Activated T-cell treated with anti-CD3 and anti-CD28 coated beads, Interleukin-2, amount 50 U/mL, for 4 hours (primary cell): Measurements from ENCODE around the gene CLPTM1L. TPM values are rescaled to one million over a fixed set of nuclear protein-coding genes. Genes with fewer than 3 reads are reported as not detected.
"Not testable (repeated sequence)": the region's sequence is repeated elsewhere in the genome, so short reads cannot be mapped to it uniquely, and the experiment has no call there.

ENCODE experiments used
- ATAC-seq, 2 donors: fragments of 200-7000 bp; cut with Tn5 transposase; one replicate each; pipeline ENCODE4 v1.10.0; 2021
- DNase-seq: peaks from one replicate; pipeline ENCODE4 v3.0.0-alpha.2; 2020
- H3K27me3 Mint-ChIP-seq: one replicate; pipeline ENCODE4 v1.8.0; 2021; ENCODE audit warnings: low read depth, mixed read lengths
- H3K36me3 Mint-ChIP-seq: one replicate; pipeline ENCODE4 v1.8.0; 2022; ENCODE audit warnings: mixed read lengths; ENCODE audit not compliant: insufficient read depth
- H3K4me1 Mint-ChIP-seq: one replicate; pipeline ENCODE4 v1.8.0; 2021; ENCODE audit warnings: low read depth, mixed read lengths
- H3K4me3 Mint-ChIP-seq: one replicate; pipeline ENCODE4 v1.8.0; 2021; ENCODE audit warnings: mild to moderate bottlenecking, moderate library complexity, mixed read lengths
- H3K9me3 Mint-ChIP-seq: one replicate; pipeline ENCODE4 v1.8.0; 2021; ENCODE audit warnings: mixed read lengths
- total RNA-seq, 3 donors: library from RNA; stranded (reverse); gene quantifications; one replicate each; pipeline ENCODE4 v1.2.1, GENCODE V29; 2021

CLPTM1L gene
- total RNA-seq, 3 donors from 2014 or later: 143 to 150 (median 145) TPM

DNA sequence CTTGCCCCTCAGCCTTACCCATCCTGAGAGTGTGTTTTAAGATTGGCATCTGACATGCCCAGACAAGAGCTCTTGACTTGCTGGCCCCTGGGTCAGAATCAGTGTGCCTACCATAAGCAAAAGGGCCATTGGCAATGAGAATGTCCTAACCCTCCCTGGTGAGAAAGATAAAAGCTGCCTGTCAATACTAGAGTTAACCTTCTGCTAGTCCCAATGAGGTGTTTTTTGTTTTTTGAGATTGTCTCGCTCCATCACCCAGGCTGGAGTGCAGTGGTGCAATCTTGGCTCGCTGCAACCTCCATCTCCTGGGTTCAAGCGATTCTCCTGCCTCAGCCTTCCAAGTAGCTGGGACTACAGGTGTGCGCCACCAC, 27.1 kb upstream of the CLPTM1L start:
- not testable (repeated sequence) for H3K36me3 Mint-ChIP-seq, H3K4me1 Mint-ChIP-seq, ATAC-seq, H3K9me3 Mint-ChIP-seq, H3K4me3 Mint-ChIP-seq, DNase-seq, H3K27me3 Mint-ChIP-seq

DNA sequence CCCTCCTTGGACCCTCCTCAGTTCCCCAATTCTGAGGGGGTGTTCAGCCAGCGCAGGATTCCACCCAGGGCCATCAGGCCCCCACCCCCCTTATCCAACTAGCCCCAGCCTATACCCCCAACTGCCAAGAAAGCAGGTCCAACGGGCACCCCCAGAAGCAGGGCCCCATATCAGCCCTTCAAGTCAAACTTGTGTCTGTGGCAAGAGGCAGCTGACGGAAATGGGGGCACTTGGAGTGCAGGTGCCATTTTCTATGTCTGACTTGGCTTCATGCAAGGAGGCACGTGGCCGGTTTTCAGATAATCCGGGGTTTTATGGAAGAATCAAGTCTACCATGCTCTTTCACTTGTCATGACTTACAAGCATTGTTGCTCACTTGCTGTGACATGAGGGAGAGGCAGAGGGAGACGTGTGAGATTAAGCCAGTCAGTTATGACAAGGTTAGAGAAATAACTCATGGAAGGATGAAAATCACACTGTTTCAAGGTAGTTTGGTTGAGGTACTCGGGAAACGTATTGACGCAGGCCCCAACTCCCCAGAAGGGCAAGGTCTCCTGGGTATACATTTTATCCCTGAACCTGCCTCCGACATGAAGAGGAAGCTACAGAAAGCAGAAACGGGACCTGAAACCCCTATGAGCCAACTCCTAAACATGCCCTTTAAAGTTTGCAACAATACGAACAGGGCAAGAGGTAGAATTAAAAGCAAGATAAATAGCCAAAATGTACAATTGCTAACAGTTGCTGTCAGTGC, 26.5 kb upstream of the CLPTM1L start:
- H3K4me3 Mint-ChIP-seq: no peak overlapping the region
- DNase-seq: no peak
- no peaks in the 10 kb centered on the region for H3K36me3 Mint-ChIP-seq
- H3K4me1 Mint-ChIP-seq: peaks cover 4% of the 10 kb centered on the region
- ATAC-seq: no peak
- peaks cover 9% of the 10 kb centered on the region for H3K27me3 Mint-ChIP-seq
- no peaks in the 10 kb centered on the region for H3K9me3 Mint-ChIP-seq

DNA sequence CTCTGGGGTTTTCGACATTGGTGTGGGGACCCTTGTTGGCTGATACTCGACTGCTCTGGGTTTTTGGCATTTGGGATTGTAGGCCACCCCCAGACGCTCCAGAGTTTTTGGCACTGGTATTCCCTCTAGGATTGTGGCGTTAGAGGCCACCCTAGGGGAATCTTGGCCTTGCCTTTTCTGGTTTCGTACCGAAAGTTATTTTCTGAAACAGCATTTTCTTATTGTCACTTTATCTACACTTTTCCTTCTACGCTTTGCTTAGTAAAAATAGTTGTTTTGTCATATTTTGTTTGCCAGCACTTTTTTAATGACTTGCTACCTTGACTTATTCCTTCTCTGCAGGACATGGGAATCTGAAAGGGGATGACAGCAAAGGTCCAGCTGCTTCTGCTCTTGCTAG, 25.1 kb upstream of the CLPTM1L start:
- H3K36me3 Mint-ChIP-seq: no peaks in the 10 kb centered on the region
- H3K4me3 Mint-ChIP-seq: no peak overlapping the region
- H3K4me1 Mint-ChIP-seq: peaks cover 6% of the 10 kb centered on the region
- peaks cover 11% of the 10 kb centered on the region for H3K27me3 Mint-ChIP-seq
- no peak for ATAC-seq
- DNase-seq: no peak
- H3K9me3 Mint-ChIP-seq: no peaks in the 10 kb centered on the region

DNA sequence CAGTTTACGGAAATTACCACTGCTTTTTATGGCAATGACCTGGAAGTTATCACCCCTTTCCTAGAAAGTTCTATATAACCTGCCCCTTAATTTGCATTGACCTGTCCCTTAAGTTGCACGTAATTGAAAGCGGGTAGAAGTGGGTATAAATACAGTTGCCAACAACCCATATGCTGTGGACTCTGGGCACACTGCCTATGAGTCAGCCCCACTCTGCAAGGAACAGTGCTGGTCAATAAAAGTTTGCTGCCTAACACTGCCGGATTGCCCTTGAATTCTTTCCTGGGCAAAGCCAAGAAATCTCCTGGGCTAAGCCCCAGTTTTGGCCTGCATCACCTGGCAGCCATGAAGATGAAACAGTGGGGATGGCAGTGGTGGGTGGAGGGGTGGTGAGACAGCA, 23.9 kb upstream of the CLPTM1L start:
- Mint-ChIP-seq H3K4me3 (no peak overlapping the region), H3K9me3 (no peaks in the 10 kb centered on the region), H3K4me1 (peaks cover 2% of the 10 kb centered on the region), H3K36me3 (no peaks in the 10 kb centered on the region), H3K27me3 (peaks cover 19% of the 10 kb centered on the region)
- DNase-seq (no peak), ATAC-seq (no peak)

DNA sequence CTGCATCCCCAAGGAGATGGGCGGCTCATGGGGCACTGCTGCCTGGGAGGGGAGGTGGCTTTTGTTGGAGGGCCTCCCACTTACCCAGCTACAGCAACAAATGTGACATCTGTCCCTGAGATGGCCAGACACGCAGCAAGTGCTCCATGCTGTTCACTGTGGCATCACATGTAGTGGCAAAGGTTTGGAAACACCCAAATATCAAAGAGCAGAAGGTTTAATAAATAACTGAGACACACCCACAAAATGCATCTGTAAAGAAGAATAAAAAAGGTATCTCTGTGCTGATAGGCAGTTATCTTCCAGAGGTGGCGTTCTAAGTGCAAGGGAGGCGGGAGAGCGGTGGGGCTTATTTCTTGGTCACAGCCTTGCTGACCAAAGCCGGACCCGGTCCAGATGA, 23.3 kb upstream of the CLPTM1L start:
- Mint-ChIP-seq H3K4me1 (peaks cover 2% of the 10 kb centered on the region), H3K4me3 (no peak overlapping the region), H3K9me3 (no peaks in the 10 kb centered on the region), H3K36me3 (no peaks in the 10 kb centered on the region), H3K27me3 (peaks cover 24% of the 10 kb centered on the region)
- no peak for DNase-seq
- ATAC-seq: no peak

DNA sequence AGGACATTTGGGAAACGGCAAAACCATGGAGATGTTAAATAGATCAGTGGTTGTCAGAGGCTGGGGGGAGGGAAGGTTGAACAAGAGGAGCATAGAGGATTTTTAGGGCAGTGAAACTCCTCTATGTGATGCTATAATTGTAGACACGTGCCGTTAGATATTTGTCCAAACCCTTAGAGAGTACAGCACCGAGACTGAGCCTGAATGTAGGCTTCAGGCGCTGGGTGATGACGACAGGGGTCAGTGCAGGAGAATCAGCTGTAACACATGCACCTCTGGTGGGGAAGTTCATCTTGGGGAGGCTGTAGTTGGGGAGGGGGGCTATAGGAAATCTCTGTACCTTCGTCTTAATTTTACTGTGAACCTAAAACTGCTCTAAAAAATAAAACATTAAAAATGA, 22.2 kb upstream of the CLPTM1L start:
- Mint-ChIP-seq H3K27me3 (peaks cover 29% of the 10 kb centered on the region), H3K4me3 (no peak overlapping the region), H3K36me3 (no peaks in the 10 kb centered on the region), H3K9me3 (no peaks in the 10 kb centered on the region), H3K4me1 (peaks cover 2% of the 10 kb centered on the region)
- DNase-seq (no peak), ATAC-seq (no peak)

DNA sequence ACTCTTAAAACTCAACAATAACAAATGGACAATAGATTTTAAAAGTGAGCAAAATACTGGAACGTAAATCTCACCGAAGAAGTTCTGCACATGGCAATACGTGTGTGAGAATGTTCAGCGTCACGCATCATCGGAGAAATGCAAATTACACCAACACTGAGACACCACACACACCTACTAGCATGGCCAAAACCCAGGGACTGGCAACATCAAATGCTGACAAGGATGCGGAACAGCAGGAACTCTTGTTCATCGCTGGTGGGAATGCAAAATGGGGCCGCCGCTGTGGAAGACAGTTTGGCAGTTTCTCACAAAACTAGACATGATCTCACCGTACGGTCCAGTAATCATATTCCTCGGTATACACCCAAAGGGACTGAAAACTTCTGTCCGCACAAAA, 21.6 kb upstream of the CLPTM1L start:
- DNase-seq (no peak), ATAC-seq (no peak)
- H3K4me1 Mint-ChIP-seq: peaks cover 2% of the 10 kb centered on the region
- H3K27me3 Mint-ChIP-seq: peaks cover 29% of the 10 kb centered on the region
- no peaks in the 10 kb centered on the region for H3K9me3 Mint-ChIP-seq
- no peak overlapping the region for H3K4me3 Mint-ChIP-seq
- H3K36me3 Mint-ChIP-seq: no peaks in the 10 kb centered on the region

DNA sequence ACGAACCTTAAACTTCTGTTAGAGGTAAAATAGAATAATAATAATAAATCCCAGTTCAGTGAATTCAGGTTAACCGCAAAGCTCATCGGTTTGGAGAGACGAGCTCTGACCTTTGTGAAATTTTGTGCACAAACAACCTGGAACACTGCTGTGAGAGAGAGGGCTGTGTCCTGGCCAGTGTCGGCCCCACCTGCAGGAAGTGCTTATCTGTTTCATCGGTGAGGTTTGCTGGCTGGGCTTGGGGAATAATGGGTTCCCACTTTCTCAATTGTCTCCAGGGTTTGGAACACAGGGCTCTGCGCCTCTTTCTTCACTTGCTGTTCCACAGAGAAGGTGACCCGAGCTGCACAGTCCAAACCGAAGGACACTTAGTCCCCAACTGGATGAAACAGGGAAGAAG, 19.3 kb upstream of the CLPTM1L start:
- H3K9me3 Mint-ChIP-seq: no peaks in the 10 kb centered on the region
- peaks cover 2% of the 10 kb centered on the region for H3K4me1 Mint-ChIP-seq
- DNase-seq (no peak), ATAC-seq (no peak)
- no peaks in the 10 kb centered on the region for H3K36me3 Mint-ChIP-seq
- H3K27me3 Mint-ChIP-seq: peaks cover 41% of the 10 kb centered on the region
- H3K4me3 Mint-ChIP-seq: no peak overlapping the region

DNA sequence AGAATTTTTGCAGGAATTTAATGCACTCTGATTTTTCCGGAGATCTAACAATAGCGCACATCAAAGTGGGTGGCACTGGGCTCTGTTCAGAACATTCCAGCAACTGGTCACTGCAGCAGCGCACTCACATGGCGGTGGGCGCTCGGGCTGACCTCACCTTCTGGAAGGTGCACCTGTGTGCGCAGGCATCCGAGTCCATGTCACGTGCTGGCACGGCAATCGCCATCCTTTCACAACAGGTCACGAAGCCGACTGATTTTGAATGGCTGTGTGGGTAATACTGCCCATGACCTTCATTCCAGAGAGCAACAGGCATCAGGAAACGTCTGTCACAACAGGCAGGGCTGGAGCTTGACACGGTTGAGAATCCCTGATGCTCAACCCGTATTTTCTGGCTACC, 18.7 kb upstream of the CLPTM1L start:
- H3K4me3 Mint-ChIP-seq: no peak overlapping the region
- DNase-seq: no peak
- H3K27me3 Mint-ChIP-seq: peaks cover 41% of the 10 kb centered on the region
- ATAC-seq: no peak
- H3K4me1 Mint-ChIP-seq: peaks cover 2% of the 10 kb centered on the region
- no peaks in the 10 kb centered on the region for H3K9me3 Mint-ChIP-seq
- H3K36me3 Mint-ChIP-seq: no peaks in the 10 kb centered on the region

DNA sequence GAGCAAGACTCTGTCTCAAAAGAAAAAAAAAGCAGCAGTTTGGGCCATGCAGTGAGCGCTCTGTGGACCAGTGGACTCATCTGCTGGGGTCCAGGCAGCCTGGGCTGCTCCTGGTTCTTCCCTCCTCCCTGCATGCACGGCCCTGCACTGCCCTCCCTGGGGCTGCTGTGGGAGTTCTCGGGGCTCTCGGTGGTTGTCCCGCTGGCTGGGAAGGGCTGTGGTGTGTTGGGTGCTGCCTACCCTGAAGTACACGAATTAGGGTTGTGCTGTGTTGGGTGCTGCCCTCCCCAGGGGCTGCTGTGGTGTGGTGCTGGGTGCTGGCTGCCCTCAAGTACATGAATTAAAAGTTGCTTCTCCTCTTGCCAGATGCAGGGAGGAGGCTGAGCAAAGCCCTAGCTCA, 18.3 kb upstream of the CLPTM1L start:
- no peak overlapping the region for H3K4me3 Mint-ChIP-seq

DNA sequence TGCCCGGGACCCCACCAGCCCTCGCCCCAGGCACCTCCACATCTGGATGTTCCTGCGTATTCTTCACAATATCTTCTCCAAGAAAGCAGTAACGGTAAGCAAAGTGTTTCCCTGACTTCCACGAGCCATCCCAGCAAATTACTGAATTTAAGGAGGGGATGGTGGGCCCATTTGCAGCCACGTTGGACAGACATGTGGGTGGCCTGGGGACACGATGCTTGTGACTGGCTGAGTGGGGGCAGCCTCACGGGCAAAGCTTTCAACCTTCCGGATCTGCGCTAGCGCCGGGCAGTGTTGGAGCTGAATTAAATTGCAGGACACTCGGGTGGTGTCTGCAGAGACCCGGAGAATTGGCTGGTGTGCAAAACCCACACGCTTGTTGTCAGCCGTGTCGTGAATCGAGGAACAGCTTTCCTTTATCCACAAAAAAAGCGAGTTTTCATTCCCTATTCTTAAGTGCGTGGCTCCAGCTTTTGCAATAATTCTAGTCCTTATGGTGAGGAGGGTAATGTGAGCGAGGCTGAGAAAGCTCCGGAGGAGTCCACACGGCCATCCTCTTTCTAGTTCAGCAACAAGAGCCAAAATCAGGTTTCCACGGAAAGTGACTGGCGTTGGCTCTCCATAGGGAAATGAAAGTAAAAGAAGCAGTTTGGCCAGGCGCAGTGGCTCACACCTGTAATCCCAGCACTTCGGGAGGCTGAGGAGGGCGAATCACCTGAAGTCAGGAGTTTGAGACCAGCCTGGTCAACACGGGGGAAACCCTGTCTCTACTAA, 17.5 kb upstream of the CLPTM1L start:
- no peak for DNase-seq
- Mint-ChIP-seq H3K27me3 (peaks cover 47% of the 10 kb centered on the region), H3K36me3 (no peaks in the 10 kb centered on the region), H3K4me3 (no peak overlapping the region), H3K9me3 (no peaks in the 10 kb centered on the region), H3K4me1 (peaks cover 2% of the 10 kb centered on the region)
- no peak for ATAC-seq

More for the DNA sequence above, 18.3 kb upstream of the CLPTM1L start:
- Mint-ChIP-seq H3K36me3 (no peaks in the 10 kb centered on the region), H3K4me1 (peaks cover 2% of the 10 kb centered on the region), H3K9me3 (no peaks in the 10 kb centered on the region), H3K27me3 (peaks cover 45% of the 10 kb centered on the region)
- ATAC-seq (no peak), DNase-seq (no peak)

DNA sequence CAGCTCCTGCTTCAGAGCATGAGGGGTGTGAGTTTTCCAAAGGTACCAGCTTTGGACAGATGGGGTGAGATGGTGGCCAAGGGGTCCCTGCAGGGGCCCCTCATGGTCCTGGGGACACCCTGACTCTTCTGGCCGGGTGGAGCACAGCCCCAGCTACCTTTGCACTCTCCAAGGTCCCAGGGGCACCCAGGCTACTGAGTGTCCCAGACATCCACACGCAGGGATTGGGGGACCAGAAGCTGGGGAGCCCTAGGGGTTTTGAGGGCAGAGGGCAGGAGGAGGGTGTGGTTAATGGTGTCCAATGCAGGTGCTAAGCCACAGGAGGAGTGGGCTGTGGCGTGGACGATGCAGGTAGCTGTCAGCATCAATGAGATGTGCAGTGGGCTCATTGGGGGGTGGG, 16.0 kb upstream of the CLPTM1L start:
- Mint-ChIP-seq H3K36me3 (no peaks in the 10 kb centered on the region), H3K4me3 (no peak overlapping the region), H3K27me3 (peaks cover 37% of the 10 kb centered on the region), H3K4me1 (no peaks in the 10 kb centered on the region), H3K9me3 (no peaks in the 10 kb centered on the region)
- DNase-seq (no peak), ATAC-seq (no peak)

DNA sequence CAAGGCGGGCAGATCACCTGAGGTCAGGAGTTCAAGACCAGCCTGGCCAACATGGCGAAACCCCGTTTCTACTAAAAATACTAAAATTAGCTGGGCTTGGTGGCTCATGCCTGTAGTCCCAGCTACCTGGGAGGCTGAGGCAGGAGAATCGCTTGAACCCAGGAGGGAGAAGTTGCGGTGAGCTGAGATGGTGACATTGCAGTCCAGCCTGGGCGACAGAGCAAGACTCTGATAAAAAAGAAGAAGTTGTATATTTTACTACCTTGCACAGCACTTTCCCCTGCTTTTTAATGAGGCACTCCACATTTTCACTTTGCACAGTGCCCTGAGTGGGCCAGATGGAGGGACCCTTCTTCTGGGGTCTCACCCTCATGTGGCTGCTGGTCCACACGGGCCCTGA, 15.5 kb upstream of the CLPTM1L start:
- H3K27me3 Mint-ChIP-seq: peaks cover 37% of the 10 kb centered on the region
- ATAC-seq, DNase-seq, H3K9me3 Mint-ChIP-seq, H3K4me3 Mint-ChIP-seq, H3K4me1 Mint-ChIP-seq, H3K36me3 Mint-ChIP-seq: not testable (repeated sequence)

DNA sequence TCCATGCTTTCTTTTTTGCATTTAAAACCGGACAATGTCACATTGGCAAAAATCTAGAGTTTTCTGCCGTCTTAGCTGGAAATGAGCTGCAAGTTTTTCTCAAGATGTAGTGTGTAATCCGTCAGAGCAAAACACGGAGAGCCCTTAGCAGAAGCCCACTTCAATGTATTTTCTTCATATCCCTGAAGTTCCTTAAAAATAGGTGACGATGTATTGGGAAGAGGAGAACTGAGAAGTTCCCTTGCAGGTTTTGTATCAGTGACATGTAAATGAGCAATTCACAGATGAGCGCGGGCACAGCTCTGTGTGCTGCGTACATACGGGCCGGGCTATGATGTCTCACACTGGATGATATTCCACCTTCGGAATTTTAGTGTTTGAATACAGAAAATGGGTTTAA, 14.8 kb upstream of the CLPTM1L start:
- H3K36me3 Mint-ChIP-seq: no peaks in the 10 kb centered on the region
- H3K4me1 Mint-ChIP-seq: no peaks in the 10 kb centered on the region
- peaks cover 36% of the 10 kb centered on the region for H3K27me3 Mint-ChIP-seq
- ATAC-seq: no peak
- no peaks in the 10 kb centered on the region for H3K9me3 Mint-ChIP-seq
- no peak for DNase-seq
- H3K4me3 Mint-ChIP-seq: no peak overlapping the region

DNA sequence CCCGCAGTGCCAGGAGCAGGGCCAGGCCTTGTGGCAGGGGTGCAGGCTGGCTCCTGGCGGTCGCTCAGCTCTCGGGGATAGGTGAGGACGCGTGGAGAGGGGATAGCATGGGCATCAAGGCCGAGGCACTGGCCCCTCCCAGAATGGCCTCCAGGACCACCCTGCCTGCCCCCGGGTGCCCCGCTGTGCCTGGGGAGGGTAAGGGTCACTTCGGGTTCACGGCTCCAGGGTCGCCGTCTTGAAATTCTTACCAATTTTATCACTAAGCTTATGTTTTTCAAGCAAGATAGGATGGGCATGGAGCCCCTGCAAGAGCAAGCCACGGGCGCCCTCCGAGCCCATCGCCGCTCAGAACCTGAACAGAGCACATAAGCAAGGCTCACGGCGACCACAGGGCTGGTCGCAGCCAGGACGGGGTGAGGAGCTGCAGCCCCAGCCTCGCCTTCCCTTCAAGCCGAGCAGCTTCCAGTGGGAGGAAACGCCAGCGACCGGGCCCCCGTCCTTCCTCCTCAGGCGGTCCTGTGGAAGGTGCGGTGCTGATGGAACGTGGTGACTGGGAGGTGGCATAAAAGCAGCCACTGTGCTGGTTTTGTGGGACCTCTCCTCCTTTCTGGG, 14.2 kb upstream of the CLPTM1L start:
- ATAC-seq (no peak), DNase-seq (no peak)
- Mint-ChIP-seq H3K9me3 (no peaks in the 10 kb centered on the region), H3K27me3 (peaks cover 31% of the 10 kb centered on the region), H3K4me1 (no peaks in the 10 kb centered on the region), H3K36me3 (no peaks in the 10 kb centered on the region), H3K4me3 (no peak overlapping the region)
